Measurements from ENCODE around the gene BCKDHA.

- TF ChIP-seq CTCF (IDR thresholded peaks at IDR 0.05), result no peak
- no peak for TF ChIP-seq POLR2A (IDR thresholded peaks at IDR 0.05)
Measured at GRCh38 chr19:41412953-41413352, 15.3 kb downstream of the BCKDHA start.
